Umbilical cord (tissue), 2 donors: ENCODE data around the gene C6. TPM values are rescaled to one million over a fixed set of nuclear protein-coding genes. Genes with fewer than 3 reads are reported as not detected.
A peak's percentile ranks its signal among the peaks of the same experiment; 100 is the strongest.

Experiments used
- DNase-seq: peaks from one replicate; pipeline ENCODE4 v3.0.0-alpha.2; 2015; ENCODE audit warnings: low spot score
- total RNA-seq: library from RNA; depleted of rRNA; stranded (reverse); fragments of >200 nt; gene quantifications from one replicate; pipeline ENCODE4 v1.2.3, GENCODE V29; 2014; ENCODE audit warnings: low replicate concordance; ENCODE audit not compliant: insufficient read depth

Gene C6
- total RNA-seq, 1 donor from 2014 or later, result not detected

DNA sequence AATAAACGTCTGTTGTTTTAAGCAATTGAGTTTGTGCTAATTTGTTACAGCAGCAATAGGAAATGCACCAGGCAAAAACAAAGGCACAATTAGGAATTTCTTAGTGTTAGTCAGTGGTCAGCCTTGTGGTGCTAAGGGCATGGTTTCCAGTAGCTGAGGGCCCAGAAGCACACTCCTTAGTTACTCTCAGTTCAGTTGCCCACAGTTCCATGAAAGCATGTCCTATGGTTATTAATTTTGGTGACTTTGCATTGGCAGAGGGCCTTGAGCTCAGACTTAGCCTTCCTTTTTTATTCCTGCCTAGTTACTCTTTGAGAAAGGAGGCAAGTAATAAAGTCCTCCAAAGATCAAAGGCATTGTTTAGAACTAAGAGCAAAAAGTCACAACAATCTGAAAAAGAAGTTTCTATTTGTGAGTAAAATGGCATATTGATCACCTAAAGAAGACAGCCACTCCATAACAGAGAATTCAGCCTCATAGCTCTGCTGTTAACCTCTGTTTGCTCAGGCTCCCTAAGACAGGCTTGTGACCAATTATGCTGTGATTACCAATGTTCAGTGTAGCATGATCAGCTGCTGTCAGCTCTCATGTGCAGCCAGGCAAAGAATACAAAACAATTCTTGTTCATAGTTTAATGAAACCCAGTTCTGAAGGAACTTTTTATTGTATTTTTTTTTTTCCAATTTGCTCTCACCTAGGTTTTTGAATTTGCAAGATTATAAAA lies 85.2 kb downstream of the C6 start:
- no peak for DNase-seq

DNA sequence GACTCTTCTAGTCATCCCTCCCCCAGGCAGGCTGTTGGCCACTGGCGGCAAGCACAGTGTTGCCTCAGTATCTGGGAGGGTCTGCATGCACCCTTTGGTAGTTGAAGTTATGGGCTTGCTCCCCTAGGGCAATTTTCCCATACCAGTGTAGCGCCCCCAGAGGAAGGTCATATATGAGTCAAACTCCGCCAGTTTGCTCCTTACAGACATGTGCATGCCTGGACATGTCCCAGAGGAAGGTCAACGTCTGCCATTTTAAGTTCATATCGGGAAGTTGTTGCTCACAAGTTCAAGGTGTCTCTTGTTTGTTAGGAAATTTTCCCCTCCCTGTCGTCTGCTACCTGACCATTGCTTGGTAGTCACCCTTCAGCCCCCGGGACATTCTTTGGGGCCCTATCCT lies 90.9 kb downstream of the C6 start:
- no peak for DNase-seq

DNA sequence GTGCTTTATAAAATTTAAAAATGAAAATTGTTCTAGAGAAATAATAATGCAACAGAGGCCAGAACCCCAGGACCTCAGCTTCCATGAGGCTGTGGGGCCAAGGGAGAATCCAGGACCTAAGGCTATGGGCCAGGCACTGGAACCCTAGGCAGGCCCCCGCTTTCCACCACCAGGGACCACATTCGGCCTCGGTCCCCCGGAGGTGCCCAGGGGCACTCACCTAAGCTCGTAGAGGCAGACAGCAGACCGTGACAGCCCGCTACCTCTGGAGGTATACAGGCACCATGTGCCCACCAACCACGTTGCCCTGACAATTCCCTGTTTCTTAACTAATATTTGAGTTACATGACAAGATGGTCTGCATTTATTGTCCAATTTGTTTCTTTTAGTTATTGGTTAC lies 92.7 kb downstream of the C6 start:
- no peak for DNase-seq

DNA sequence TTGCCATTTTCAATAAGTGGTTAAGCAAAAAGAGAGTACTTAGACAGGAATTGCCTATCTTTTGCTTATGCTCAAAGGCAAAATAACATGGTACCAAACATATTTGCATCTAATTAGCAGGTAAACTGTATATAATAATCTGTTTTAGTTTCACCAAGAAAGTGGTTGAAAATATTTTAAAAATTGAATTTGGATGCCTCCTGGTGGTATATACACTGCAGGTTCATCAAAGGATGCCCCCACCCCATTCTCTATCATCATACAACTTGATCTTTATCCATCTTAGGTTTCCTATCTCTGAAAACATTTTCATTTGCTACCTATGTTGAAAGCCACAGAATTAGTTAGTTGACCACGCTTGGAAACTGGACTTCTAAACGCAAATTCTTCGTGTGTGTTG lies 95.2 kb downstream of the C6 start:
- DNase-seq, result no peak

DNA sequence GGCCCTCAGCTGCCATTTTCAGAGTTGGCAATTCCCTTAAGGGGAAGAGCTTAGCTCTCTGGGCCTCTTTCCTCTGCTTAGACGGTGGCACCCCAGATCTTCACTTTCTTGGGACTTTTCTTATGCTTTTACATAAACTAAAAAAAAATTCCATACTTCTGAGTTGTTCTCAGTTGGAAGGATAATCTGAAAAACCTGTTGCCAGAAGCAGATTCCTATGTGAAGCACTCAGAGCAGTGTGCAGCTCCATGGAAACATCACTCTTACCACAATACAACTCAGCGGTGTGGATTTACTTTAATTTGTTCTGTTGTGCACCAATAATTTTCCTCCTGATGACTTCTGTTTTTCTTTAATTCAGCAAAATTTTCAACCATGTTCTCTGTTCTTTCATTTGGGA lies 98.1 kb downstream of the C6 start:
- peak; percentile 7 for DNase-seq

DNA sequence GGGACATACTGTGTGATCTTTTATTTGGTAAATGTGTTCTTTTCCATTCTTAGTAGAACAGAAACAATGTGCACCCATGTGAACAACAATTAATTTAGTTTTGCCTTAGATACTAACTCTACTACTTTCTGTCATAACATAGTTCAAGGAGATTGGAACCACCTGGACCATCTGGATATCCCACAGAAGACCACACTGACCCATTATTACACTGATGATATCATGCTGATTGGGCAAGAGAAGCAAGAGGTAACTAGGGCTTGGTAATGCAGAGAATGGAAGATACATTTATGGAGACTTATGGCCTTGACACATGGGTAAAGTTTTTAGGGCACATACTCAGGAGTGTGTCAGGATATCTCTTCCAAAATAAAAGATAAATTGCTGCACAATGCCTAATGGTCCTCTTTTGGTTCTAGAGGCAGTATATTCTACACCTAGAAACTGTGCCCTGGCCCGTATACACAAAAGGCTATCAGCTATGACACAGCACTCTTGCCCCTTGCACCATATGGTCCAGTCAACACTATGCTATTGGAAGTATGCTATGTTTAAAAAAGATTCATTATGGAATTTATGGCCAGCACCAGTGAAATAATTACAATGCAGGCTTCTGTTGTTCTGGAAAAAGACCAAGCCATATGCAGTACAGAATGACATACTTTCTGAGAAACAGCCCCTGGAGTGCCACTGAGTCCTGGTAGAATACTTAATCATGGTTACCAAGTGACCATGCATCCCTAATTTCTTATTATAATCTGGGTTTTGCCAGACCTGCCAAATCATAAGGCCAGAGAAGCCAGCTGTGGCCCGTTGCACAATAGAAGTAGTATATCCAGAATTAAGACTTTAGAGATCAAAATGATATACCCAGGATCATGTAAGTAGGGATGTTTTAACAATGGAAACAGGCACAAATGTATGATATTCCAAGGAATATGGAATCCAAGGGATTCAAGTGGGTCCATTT lies 100.6 kb downstream of the C6 start:
- no peak for DNase-seq

DNA sequence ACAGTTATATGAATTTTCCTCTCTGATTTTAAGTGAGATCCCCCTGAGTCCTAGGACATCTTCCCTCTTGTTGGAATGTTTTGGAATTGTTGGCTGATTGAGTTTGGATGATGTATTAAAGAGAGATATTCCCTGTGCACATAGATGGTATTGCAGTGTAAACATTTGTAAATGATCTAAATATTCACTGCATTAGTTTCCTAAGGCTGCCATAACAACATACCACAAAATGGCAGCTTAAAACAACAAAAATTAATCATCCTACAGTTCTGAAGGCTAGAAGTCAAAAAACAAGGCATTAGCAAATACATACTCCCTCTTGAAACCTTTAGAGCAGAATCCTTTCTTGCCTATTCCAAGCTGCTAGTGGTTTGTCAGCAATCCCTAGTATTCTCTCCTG lies 104.1 kb downstream of the C6 start:
- DNase-seq, result no peak

DNA sequence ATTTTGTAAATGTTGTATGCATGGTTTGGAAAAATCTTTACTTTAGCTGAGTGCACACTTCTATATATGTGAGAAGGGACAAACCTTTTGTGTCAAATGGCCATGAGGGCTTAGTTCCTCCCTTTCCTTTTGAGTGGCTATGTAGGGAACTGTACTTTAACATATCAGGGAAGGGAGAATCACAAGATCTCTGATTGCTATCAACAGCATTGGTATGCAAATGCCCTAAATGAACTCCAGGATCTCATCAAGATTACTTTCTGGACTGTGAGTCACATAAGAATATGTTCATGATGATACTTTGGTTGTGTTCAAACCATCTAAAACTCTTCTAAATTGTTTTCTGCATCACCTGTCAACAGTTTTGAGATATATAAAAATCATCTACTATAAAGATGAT lies 111.0 kb downstream of the C6 start:
- no peak for DNase-seq

DNA sequence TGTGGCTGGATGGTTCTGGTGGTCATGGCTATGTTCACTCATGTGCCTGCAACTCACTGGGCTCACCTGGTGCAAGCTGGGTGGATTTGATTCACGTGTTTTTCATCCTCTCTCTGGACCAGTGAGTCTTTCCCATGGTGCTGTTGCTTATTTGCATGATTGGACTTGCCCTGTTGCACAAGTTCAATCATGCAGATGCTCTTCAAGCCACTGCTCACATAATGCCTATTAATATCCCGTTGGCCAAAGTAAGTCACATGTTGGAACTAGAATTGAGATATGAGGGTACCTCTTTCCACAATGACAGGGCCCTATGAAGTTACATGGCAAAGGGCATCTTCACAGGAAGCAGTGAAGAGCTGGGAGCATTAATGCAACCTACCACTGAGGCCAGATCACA lies 115.7 kb downstream of the C6 start:
- DNase-seq, result no peak

DNA sequence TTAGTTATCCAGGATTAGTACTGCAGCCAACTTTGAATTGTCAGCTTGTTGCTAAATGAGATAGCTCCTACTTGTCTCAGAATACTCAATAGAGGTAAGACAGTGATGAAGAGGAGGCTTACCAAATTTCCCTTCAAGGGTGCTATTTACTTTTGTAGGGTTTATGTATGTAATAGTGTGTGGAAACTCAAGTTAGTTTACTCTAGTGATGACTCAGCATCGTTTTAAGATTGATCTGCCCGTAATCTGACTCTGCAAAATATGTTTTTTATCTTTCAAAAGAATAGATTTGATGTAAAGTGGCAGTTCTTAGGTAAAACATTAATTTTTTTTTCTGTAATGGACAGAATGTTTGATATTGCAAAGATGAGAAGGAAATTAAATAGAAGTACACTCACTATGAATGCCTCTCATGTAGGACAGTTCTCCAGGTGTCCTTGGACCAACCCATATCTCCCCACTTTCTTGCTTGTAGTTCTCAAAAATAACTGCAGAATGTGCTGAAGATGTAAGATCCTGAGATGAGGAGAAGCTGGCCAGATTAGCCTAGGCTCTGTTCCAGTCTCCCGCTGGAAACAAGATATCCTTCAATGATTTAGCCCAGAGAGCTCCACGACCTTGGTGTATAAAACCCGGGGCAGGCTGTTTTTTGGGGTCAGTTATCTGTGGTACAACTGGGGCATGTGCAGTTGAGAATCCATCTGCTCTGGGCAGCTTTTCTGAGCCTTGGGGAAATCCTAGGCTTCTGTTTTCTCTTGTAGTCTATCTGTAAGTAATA lies 117.8 kb downstream of the C6 start:
- DNase-seq, result no peak

DNA sequence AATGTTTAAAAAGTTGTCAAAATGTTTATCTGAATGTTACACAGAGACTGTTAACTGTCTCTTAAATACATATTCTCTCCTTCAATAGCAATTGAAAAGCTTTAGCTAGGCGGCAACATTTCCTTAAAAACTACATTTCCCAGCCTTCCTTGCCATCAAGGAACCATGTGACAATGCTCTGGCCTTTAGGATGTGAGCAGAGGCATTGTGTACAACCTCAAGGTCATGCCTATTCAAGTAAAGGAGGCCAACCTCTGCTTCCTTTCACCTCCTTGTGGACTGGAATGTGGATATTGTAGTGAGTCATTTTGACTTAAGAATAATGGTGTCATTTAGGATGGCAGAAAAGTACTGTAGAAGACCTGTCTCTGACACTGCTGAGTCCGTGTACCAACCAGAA lies 118.5 kb downstream of the C6 start:
- no peak for DNase-seq

DNA sequence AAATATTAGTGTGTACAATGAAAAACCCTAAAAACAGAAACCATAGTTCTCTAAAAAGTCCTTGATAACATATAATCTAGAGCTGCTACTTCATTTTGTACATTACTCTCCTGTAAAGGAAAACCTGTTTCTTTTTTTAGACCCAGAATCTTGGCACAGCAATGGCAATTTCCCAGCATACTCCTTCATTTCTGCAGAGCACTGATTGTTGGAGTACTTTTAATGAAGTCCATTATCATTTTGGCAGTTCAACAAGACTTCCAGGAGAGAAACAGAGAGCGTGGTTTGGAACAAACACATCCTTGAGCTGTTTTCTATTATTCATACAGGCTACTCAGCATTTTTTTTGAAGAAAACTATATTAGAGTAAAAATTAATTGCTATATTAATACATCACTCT lies 119.5 kb downstream of the C6 start:
- no peak for DNase-seq

Other genes starting within 250 kb of the C6 start
- not detected for gene MROH2B, start 142.2 kb downstream of the C6 start, total RNA-seq